OCI-LY3 (cell line): ENCODE data around the gene FBXW8.

Experiments used
- CTCF ChIP-seq: fragments of 200-600, 300-600 bp; sonication (generic); IDR thresholded peaks from 2 replicates; pipeline ENCODE4 v1.5.1; 2014; ENCODE audit warnings: antibody characterized with exemption, low read length, low read depth
- EZH2phosphoT487 ChIP-seq: fragments of 200-600 bp; shearing (Covaris generic); IDR thresholded peaks from 2 replicates; pipeline ENCODE4 v1.6.1; 2018; ENCODE audit warnings: antibody characterized with exemption, mixed run types, low read depth

- no peak for TF ChIP-seq EZH2phosphoT487
- TF ChIP-seq CTCF: no peak
These were observed 60.5 kb downstream of the FBXW8 start for GRCh38 chr12:116971222-116971621.
